H9 (cell line): Measurements from ENCODE around the gene ARID5A. TPM values are rescaled to one million over a fixed set of nuclear protein-coding genes. Genes with fewer than 3 reads are reported as not detected.

ENCODE experiments used
- DNase-seq: peaks from one replicate; pipeline ENCODE4 v3.0.0-alpha.2; 2017
- H2AFZ ChIP-seq: one replicate; pipeline ENCODE4 v1.6.1; 2013; ENCODE audit warnings: mild to moderate bottlenecking, low read length, control low read depth, moderate library complexity
- H2AK5ac ChIP-seq: 2 replicates; pipeline ENCODE4 v1.6.1; 2013; ENCODE audit warnings: low read length, control low read depth, mixed read lengths; ENCODE audit not compliant: insufficient read length
- H2BK120ac ChIP-seq: one replicate; pipeline ENCODE4 v1.6.1; 2013; ENCODE audit warnings: low read depth, mild to moderate bottlenecking, low read length, control low read depth, inconsistent platforms; ENCODE audit not compliant: poor library complexity, severe bottlenecking
- H2BK12ac ChIP-seq: 2 replicates; pipeline ENCODE4 v1.6.1; 2013; ENCODE audit warnings: low read length, control low read depth, mixed read lengths, low read depth; ENCODE audit not compliant: insufficient read length
- H2BK15ac ChIP-seq: 2 replicates; pipeline ENCODE4 v1.6.1; 2013; ENCODE audit warnings: low read depth, low read length, control low read depth
- H2BK20ac ChIP-seq: one replicate; pipeline ENCODE4 v1.6.1; 2013; ENCODE audit warnings: low read depth, mild to moderate bottlenecking, low read length, control low read depth, inconsistent platforms; ENCODE audit not compliant: poor library complexity, severe bottlenecking
- H2BK5ac ChIP-seq: 2 replicates; pipeline ENCODE4 v1.6.1; 2013; ENCODE audit warnings: low read length, control low read depth, mixed read lengths; ENCODE audit not compliant: insufficient read length
- H3K14ac ChIP-seq: 2 replicates; pipeline ENCODE4 v1.6.1; 2013; ENCODE audit warnings: low read length, control low read depth; ENCODE audit not compliant: insufficient read depth
- H3K18ac ChIP-seq: 2 replicates; pipeline ENCODE4 v1.6.1; 2013; ENCODE audit warnings: low read depth, mild to moderate bottlenecking, mixed read lengths, low read length, control low read depth; ENCODE audit not compliant: insufficient read length
- H3K23ac ChIP-seq: 2 replicates; pipeline ENCODE4 v1.6.1; 2013; ENCODE audit warnings: low read length, control low read depth, mixed read lengths, low read depth; ENCODE audit not compliant: insufficient read length
- H3K23me2 ChIP-seq: 2 replicates; pipeline ENCODE4 v1.6.1; 2013; ENCODE audit warnings: low read depth, mild to moderate bottlenecking, mixed read lengths, low read length, control low read depth; ENCODE audit not compliant: insufficient read length, poor library complexity, severe bottlenecking
- H3K27ac ChIP-seq: 2 replicates; pipeline ENCODE4 v1.5.1; 2013; ENCODE audit warnings: low read length, control low read depth, mixed read lengths, low read depth; ENCODE audit not compliant: insufficient read length
- H3K27me3 ChIP-seq: 2 replicates; pipeline ENCODE4 v1.6.1; 2013; ENCODE audit warnings: low read length, control low read depth, inconsistent platforms; ENCODE audit not compliant: insufficient read depth
- H3K4ac ChIP-seq: 2 replicates; pipeline ENCODE4 v1.6.1; 2013; ENCODE audit warnings: low read depth, mild to moderate bottlenecking, control low read depth, inconsistent platforms, low read length, moderate library complexity
- H3K4me1 ChIP-seq: 2 replicates; pipeline ENCODE4 v1.6.1; 2013; ENCODE audit warnings: low read length, control low read depth, inconsistent platforms; ENCODE audit not compliant: insufficient read depth
- H3K4me2 ChIP-seq: 2 replicates; pipeline ENCODE4 v1.6.1; 2013; ENCODE audit warnings: low read length, control low read depth, mixed read lengths; ENCODE audit not compliant: insufficient read length, insufficient read depth
- H3K56ac ChIP-seq: 2 replicates; pipeline ENCODE4 v1.6.1; 2013; ENCODE audit warnings: low read depth, mild to moderate bottlenecking, mixed read lengths, low read length, control low read depth; ENCODE audit not compliant: insufficient read length
- H3K79me1 ChIP-seq: 2 replicates; pipeline ENCODE4 v1.6.1; 2013; ENCODE audit warnings: low read depth, mild to moderate bottlenecking, moderate library complexity, low read length, control low read depth, inconsistent platforms; ENCODE audit not compliant: insufficient read depth, poor library complexity, severe bottlenecking
- H3K79me2 ChIP-seq: 2 replicates; pipeline ENCODE4 v1.6.1; 2013; ENCODE audit warnings: low read length, control low read depth, inconsistent platforms; ENCODE audit not compliant: insufficient read depth
- H3K9ac ChIP-seq: 2 replicates; pipeline ENCODE4 v1.6.1; 2013; ENCODE audit warnings: low read length, control low read depth, mixed read lengths; ENCODE audit not compliant: insufficient read length; ENCODE audit errors: extremely low read depth
- H3K9me3 ChIP-seq: one replicate; pipeline ENCODE4 v1.6.1; 2013; ENCODE audit warnings: low read depth, low read length, inconsistent platforms; ENCODE audit not compliant: control insufficient read depth
- H3T11ph ChIP-seq: one replicate; pipeline ENCODE4 v1.6.1; 2013; ENCODE audit warnings: mild to moderate bottlenecking, low read length, control low read depth, inconsistent platforms
- H4K20me1 ChIP-seq: one replicate; pipeline ENCODE4 v1.6.1; 2013; ENCODE audit not compliant: control insufficient read depth, insufficient read length, insufficient read depth
- H4K5ac ChIP-seq: 2 replicates; pipeline ENCODE4 v1.6.1; 2013; ENCODE audit warnings: low read depth, mild to moderate bottlenecking, mixed read lengths, low read length, control low read depth; ENCODE audit not compliant: insufficient read length
- H4K8ac ChIP-seq: replicated peaks from 2 replicates; pipeline ENCODE4 v1.6.1; 2013; ENCODE audit warnings: low read length, control low read depth, mixed read lengths, low read depth; ENCODE audit not compliant: insufficient read length
- H4K91ac ChIP-seq: 2 replicates; pipeline ENCODE4 v1.6.1; 2013; ENCODE audit warnings: low read depth, mild to moderate bottlenecking, moderate library complexity, mixed read lengths, low read length, control low read depth; ENCODE audit not compliant: insufficient read length
- H3K27ac Mint-ChIP-seq, 3 experiments: 2 replicates in 2 of 3; 3 replicates in 1 of 3; pipeline ENCODE4 v1.8.0; 2020 to 2021; ENCODE audit warnings: mixed read lengths in 3 of 3, mild to moderate bottlenecking in 1 of 3, moderate library complexity in 1 of 3
- H3K27me3 Mint-ChIP-seq: 2 replicates; pipeline ENCODE4 v1.8.0; 2021; ENCODE audit warnings: low read depth, mild to moderate bottlenecking, moderate library complexity, mixed read lengths
- H3K36me3 Mint-ChIP-seq, 3 experiments: 2 replicates in 2 of 3; 3 replicates in 1 of 3; pipeline ENCODE4 v1.8.0; 2020 to 2021; ENCODE audit warnings: low read depth in 3 of 3, mixed read lengths in 3 of 3; ENCODE audit not compliant: insufficient read depth in 1 of 3
- H3K4me1 Mint-ChIP-seq, 2 experiments: 2 replicates each; pipeline ENCODE4 v1.8.0; 2020; ENCODE audit warnings: mixed read lengths in 2 of 2
- H3K4me3 Mint-ChIP-seq, 2 experiments: 2 replicates in 1 of 2; 3 replicates in 1 of 2; pipeline ENCODE4 v1.8.0; 2020 to 2021; ENCODE audit warnings: mild to moderate bottlenecking in 2 of 2, mixed read lengths in 2 of 2, moderate library complexity in 1 of 2
- H3K9me3 Mint-ChIP-seq, 2 experiments: 2 replicates in 1 of 2; 3 replicates in 1 of 2; pipeline ENCODE4 v1.8.0; 2020; ENCODE audit warnings: mild to moderate bottlenecking in 2 of 2, mixed read lengths in 2 of 2, moderate library complexity in 1 of 2
- CTCF ChIP-seq: fragments of 200-600 bp; sonication (generic); conservative IDR thresholded peaks from 3 replicates; pipeline ENCODE4 v1.8.0; 2021; ENCODE audit warnings: antibody characterized with exemption, mild to moderate bottlenecking
- WGBS: extraction: QIAGEN DNeasy Blood & Tissue Kit; methylation state at CpG from one replicate; pipeline ENCODE4 v1.1.7; 2013; ENCODE audit warnings: missing lambda C conversion rate, low lambda C conversion rate, mixed read lengths; ENCODE audit not compliant: insufficient read length; ENCODE audit errors: extremely low coverage; 5-methylcytosine and 5-hydroxymethylcytosine counted together
- total RNA-seq: library from RNA; stranded (reverse); gene quantifications from 2 replicates; pipeline ENCODE4 v1.2.1, GENCODE V29; 2021

The ARID5A gene
- total RNA-seq, 1 experiment from 2014 or later: 4.5 TPM

DNA sequence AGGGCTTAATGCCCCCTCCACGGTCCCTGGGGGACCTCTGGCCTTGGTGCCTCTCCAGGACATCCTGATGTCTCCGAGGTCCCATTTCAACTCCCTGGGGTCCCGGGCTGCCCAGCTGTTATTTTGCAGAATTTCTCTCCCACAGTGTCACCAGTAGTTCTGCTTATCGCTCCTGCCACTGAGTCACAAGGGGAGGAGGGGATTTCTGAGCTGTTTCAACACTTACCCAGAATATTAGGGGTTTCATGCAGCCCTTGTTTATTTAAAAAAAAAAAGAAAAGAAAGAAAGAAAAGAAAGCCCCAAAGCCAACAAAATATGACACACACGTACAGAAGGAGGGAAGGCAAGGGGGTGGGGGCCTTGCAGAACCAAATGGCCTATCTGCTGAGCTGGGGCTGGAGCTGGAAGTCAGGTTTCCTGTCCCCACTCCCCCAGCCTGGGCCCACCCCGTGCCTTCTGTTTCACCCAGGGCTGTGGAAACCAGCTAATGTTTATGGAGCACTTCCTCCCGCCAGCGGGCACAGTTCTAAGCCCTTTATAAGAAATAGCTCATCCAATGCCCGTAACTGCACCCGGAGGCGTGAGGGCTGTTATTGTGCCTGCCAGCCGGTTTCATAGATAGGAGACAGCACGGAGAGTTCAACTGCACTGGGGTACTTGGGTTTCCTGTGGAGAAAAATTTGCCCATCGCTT, 8.4 kb upstream of the ARID5A start:
- Histone ChIP-seq H3T11ph (no peak overlapping the region), H2BK120ac (no peak overlapping the region), H3K79me1 (no peaks in the 10 kb centered on the region), H4K8ac (no peak overlapping the region), H3K27me3 (no peaks in the 10 kb centered on the region), H3K4me1 (peaks cover 3% of the 10 kb centered on the region; the same call in 1 of the 2 replicates), H3K14ac (no peak overlapping the region), H3K23me2 (peaks cover 2% of the 10 kb centered on the region), H3K9ac (no peak overlapping the region), H3K56ac (no peak overlapping the region), H3K9me3 (no peaks in the 10 kb centered on the region), H3K79me2 (no peaks in the 10 kb centered on the region), H2AFZ (no peak overlapping the region), H4K20me1 (no peaks in the 10 kb centered on the region), H3K4me2 (peak overlapping the region; percentile 50), H2BK20ac (no peak overlapping the region), H2BK12ac (no peak overlapping the region), H2BK5ac (no peak overlapping the region), H3K4ac (no peak overlapping the region), H4K5ac (no peak overlapping the region), H2BK15ac (no peak overlapping the region), H3K23ac (no peak overlapping the region), H3K27ac (no peak overlapping the region), H4K91ac (no peak overlapping the region), H3K18ac (no peak overlapping the region), H2AK5ac (no peak overlapping the region)
- WGBS: no CpG with 5 or more reads among the region's 14 CpGs
- Mint-ChIP-seq H3K9me3 (no peaks in the 10 kb centered on the region), H3K27me3 (peaks cover 69% of the 10 kb centered on the region), H3K36me3 (no peaks in the 10 kb centered on the region), H3K27ac (no peak overlapping the region), H3K4me1 (peaks cover 12 to 26% of the 10 kb centered on the region in 2 experiments), H3K4me3 (peak overlapping the region; percentile 56 to 77)
- no peak for DNase-seq
- TF ChIP-seq CTCF: no peak
